Measurements from ENCODE around the gene PCCA.
A peak's percentile ranks its signal among the peaks of the same experiment; 100 is the strongest.
"Not testable (repeated sequence)": the region's sequence is repeated elsewhere in the genome, so short reads cannot be mapped to it uniquely, and the experiment has no call there.

The PCCA gene

DNA sequence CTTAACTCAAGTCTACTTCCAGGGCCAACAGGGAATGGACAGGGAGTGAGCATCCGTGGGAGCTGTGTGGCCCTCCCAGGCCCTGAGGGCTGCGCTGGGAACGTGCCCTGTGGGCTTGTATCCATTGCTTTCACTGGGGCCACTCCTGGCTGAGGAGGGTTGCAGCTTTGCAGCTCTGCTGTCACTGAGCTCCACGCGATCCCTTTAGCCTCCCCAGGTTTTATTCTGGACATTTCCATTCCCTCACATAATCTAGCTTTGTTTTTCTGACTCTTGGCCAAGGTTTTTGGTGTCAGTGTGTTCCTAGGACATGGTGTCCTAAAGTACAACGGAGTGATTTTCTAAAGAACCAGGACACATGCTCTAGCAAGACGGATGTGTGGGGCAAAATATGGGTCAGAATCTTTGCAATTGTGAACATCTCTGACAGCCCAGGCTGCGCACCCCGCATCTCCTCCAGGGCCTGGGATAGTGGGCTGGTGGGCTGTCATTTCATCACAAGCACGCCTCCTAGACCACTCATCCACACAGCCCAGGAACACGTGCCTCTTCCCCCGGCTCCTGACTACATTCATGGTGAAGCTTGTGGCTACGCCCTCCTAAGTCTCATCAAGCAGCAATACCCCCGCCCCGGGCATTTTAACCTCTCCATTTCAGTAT is 471.7 kb downstream of the PCCA start:
- DNase-seq = no peak

DNA sequence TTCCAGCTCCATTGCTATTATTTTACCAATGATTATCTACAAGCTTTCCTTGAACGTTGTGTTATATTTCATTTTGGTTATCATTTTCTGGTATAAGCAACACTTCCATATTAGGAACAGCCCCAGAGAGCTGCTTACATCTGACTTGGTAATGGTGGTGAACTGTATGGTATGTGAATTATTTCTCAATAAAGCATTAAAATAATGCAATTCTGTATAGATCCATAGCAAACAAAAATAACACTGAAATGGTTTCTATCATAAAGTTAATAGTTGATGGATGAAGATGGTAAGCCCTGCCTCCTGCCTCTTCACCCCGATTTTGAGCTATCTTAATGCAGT is 472.2 kb downstream of the PCCA start:
- no peak for DNase-seq

DNA sequence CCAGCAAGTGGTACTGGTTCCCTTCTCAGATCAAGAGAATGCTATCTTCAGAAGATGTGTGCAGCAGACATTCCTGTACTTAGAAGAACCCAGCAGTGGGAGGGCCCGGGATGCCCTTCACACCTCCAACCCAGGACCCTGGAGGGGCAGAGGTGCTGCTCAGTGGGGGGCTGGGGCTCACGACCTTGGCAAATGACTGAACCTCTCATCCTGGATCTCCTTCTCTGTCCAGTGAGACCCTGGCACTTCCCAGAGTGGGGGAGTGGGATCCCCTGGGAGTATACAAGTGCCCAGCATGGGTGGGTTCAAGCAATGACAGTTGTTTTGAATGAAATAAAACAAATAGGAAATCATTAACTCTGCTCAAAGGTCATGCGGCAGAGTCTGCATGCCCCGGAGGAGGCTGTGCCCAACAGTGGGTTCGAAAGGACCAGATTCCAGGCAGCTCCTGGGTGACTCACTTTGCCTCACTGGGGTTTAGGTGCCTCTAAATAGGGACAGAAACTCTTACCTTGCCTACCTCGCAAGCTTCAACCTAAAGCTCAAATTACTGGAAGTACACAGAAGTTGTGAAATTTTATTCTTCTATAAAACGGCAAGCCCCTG is 472.8 kb downstream of the PCCA start:
- no peak for DNase-seq

DNA sequence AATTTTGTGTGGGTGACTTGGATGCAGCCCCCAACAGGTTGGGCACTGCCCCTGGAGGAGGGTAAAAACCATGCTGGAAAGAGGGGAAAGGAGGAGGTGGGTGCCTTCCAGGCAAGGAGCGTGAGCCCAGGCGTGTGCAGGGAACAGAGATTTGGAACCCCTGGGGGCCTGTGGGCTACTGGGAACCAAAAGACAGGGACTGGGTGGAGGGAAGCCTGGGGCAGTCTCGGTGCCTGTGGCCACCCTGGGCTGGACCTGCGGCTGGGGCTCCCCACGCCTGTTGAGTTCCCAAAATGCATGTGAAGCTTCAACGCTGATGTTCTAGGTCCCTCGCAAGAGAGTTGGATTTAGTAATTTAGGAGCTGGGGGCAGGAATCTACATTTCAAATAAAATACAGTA is 474.9 kb downstream of the PCCA start:
- no peak for DNase-seq

DNA sequence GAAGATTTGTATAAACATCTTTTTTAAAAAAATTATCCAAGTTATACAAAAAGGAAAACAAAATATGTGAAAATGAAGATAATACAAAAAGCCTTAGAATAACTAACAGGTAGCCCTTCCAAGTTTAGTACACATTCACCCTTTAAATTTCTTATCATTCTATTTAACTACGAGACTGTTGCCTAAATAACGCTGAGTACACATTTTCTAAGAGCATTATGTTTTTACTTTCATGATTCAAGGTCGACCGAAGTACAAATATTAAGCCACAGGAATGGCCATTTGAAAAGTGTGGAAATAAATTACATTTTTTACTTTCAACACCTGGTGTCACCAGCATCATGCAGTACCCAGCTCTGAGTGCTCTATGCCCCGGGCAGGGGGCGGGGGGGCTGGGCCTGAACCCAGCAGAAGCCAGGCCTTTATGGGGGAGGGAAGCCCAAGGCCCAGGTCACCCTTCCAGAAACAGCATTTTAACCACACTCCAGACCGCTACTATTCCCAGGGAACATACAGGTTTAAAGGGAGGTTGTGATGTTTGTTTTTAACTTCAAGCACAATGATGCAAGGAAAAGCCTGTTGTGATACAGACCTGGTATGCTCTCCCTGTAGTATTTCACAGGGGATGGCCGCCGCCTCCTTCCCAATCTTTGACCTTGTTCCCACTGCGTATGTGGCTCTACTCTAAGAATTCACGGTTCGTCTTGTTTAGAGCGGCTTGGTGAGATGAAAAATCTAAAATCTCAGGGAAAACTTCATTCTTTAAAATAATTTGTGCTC is 475.7 kb downstream of the PCCA start:
- DNase-seq = no peak

DNA sequence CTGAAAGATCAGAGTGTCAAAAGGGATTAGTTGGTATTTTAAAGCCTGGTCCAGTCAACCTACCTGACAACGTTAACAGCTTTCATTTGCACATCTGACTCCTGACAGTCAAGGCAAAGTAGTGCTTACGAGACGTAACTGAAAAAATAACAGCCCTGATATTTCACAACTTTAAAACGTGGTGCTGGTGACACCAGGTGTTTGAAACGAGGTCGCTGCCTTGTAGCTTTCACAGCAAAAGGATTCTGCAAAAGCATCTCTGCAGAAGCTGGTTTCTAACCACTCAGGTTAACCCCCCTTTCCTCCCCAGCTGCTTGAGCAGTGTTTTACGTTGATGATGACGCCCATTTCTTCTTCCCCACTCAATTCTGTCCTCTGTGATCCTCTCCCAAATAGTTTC is 476.4 kb downstream of the PCCA start:
- DNase-seq = no peak

DNA sequence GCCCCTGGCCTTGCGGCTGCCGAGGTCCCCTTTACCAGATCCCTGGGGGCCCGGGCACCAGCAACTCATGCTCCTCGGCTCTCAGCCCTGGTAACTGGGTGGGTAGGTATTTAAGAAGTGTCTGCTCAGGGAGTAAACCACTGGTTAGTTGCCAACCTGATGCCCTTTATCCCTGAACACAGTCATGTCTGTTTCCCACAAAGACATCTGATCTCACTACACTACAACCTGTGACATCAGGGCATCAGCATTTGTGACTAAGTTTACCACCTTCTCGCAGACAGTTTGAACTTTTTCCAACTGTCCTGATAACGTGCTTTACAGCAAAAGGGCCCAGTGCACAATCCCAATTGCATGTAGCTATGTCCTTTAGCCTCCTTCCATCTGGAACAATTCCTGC is 477.6 kb downstream of the PCCA start:
- no peak for DNase-seq

GRCh38 chr13:100573121-100573520 is 484.2 kb downstream of the PCCA start:
- peak; percentile 67 to 70 for DNase-seq

GRCh38 chr13:100577239-100577638 is 488.3 kb downstream of the PCCA start:
- DNase-seq = not testable (repeated sequence)

All from stimulated activated CD4-positive, alpha-beta T cell treated with anti-CD3 and anti-CD28 coated beads, Interleukin-2, amount 100 ng/mL, for 48 hours (primary cell).